IMR-90 (cell line): ENCODE measurements around the gene SMOC1. TPM values are rescaled to one million over a fixed set of nuclear protein-coding genes. Genes with fewer than 3 reads are reported as not detected.

ENCODE experiments used
- ATAC-seq: fragments of 200-7000 bp; cut with Tn5 transposase; 2 replicates; pipeline ENCODE4 v1.9.1; 2020; ENCODE audit warnings: low read depth, mild to moderate bottlenecking, moderate library complexity
- BruUV-seq: library from RNA; stranded (reverse); fragments of 400-500 nt; replicated peaks from 2 replicates; lab custom pipeline; 2021; lab: Mats Ljungman, UMichigan
- CTCF ChIA-PET: fragments of 300-600 bp; formaldehyde crosslinking; extraction: SDS; loops from one replicate; lab custom pipeline; 2021; ENCODE audit warnings: antibody characterized with exemption; lab: Yijun Ruan, JAX
- POLR2A ChIA-PET: fragments of 300-600 bp; sonication (Branson Sonifier 250); formaldehyde crosslinking; loops from one replicate; lab custom pipeline; 2022; ENCODE audit warnings: antibody characterized with exemption; ENCODE audit not compliant: unreplicated experiment; lab: Charles Lee
- DNase-seq: peaks from one replicate; pipeline ENCODE4 v3.0.0; 2013
- H2AFZ ChIP-seq: replicated peaks from 2 replicates; pipeline ENCODE3; 2013; ENCODE audit warnings: low read length, mild to moderate bottlenecking; ENCODE audit not compliant: poor library complexity
- H2AK5ac ChIP-seq: 2 replicates; pipeline ENCODE4 v1.6.1; 2013; ENCODE audit warnings: low read depth, low read length, inconsistent platforms
- H2AK9ac ChIP-seq: replicated peaks from 2 replicates; pipeline ENCODE3; 2013; ENCODE audit warnings: mild to moderate bottlenecking, low read depth, low read length, moderate library complexity; ENCODE audit not compliant: poor library complexity
- H2BK120ac ChIP-seq: 2 replicates; pipeline ENCODE4 v1.6.1; 2013; ENCODE audit warnings: low read depth, low read length, inconsistent platforms
- H2BK15ac ChIP-seq: 3 replicates; pipeline ENCODE4 v1.6.1; 2013; ENCODE audit warnings: low read depth, low read length, inconsistent platforms
- H2BK20ac ChIP-seq: 2 replicates; pipeline ENCODE4 v1.6.1; 2013; ENCODE audit warnings: low read depth, mild to moderate bottlenecking, inconsistent platforms, low read length, moderate library complexity
- H2BK5ac ChIP-seq: 2 replicates; pipeline ENCODE4 v1.6.1; 2013; ENCODE audit warnings: mild to moderate bottlenecking, low read depth, low read length, inconsistent platforms; ENCODE audit not compliant: poor library complexity, severe bottlenecking
- H3K14ac ChIP-seq: replicated peaks from 2 replicates; pipeline ENCODE4 v1.6.1; 2013; ENCODE audit warnings: low read depth, low read length, inconsistent platforms
- H3K18ac ChIP-seq: 2 replicates; pipeline ENCODE4 v1.6.1; 2013; ENCODE audit warnings: low read depth, low read length, control low read depth
- H3K23ac ChIP-seq: 2 replicates; pipeline ENCODE4 v1.6.1; 2013; ENCODE audit warnings: low read depth, low read length, inconsistent platforms
- H3K27ac ChIP-seq: 2 replicates; pipeline ENCODE4 v1.5.1; 2013; ENCODE audit warnings: mild to moderate bottlenecking, control low read depth, low read length; ENCODE audit not compliant: insufficient read depth
- H3K27me3 ChIP-seq: 2 replicates; pipeline ENCODE4 v1.6.1; 2013; ENCODE audit warnings: low read length; ENCODE audit not compliant: control insufficient read depth, insufficient read depth
- H3K36me3 ChIP-seq: 2 replicates; pipeline ENCODE4 v1.6.1; 2013; ENCODE audit warnings: low read length, mixed read lengths; ENCODE audit not compliant: control insufficient read depth, insufficient read depth
- H3K4ac ChIP-seq: 2 replicates; pipeline ENCODE4 v1.6.1; 2013; ENCODE audit warnings: low read depth, low read length, inconsistent platforms
- H3K4me1 ChIP-seq: 2 replicates; pipeline ENCODE4 v1.6.1; 2013; ENCODE audit warnings: low read length, mixed read lengths; ENCODE audit not compliant: control insufficient read depth, insufficient read depth
- H3K4me2 ChIP-seq: 2 replicates; pipeline ENCODE4 v1.6.1; 2013; ENCODE audit warnings: low read depth, mild to moderate bottlenecking, control low read depth, low read length, moderate library complexity
- H3K4me3 ChIP-seq: 2 replicates; pipeline ENCODE4 v1.5.1; 2013; ENCODE audit warnings: low read depth, mild to moderate bottlenecking, control low read depth, low read length, moderate library complexity; ENCODE audit not compliant: insufficient read depth
- H3K56ac ChIP-seq: 2 replicates; pipeline ENCODE4 v1.6.1; 2013; ENCODE audit warnings: low read length, inconsistent platforms; ENCODE audit not compliant: insufficient read depth; ENCODE audit errors: extremely low read depth
- H3K79me1 ChIP-seq, 2 experiments: 2 replicates each; pipeline ENCODE4 v1.6.1; 2013; ENCODE audit warnings: low read length in 2 of 2, inconsistent platforms in 1 of 2, low read depth in 1 of 2
- H3K9ac ChIP-seq: 2 replicates; pipeline ENCODE4 v1.6.1; 2013; ENCODE audit warnings: low read depth, low read length, control low read depth
- H3K9me1 ChIP-seq: 2 replicates; pipeline ENCODE4 v1.6.1; 2013; ENCODE audit warnings: low read length, inconsistent platforms; ENCODE audit not compliant: insufficient read depth
- H3K9me3 ChIP-seq: 2 replicates; pipeline ENCODE4 v1.6.1; 2013; ENCODE audit warnings: low read length; ENCODE audit not compliant: control insufficient read depth, insufficient read depth
- H4K20me1 ChIP-seq: 2 replicates; pipeline ENCODE4 v1.6.1; 2013; ENCODE audit warnings: low read length, inconsistent platforms; ENCODE audit not compliant: insufficient read depth
- H4K5ac ChIP-seq: 2 replicates; pipeline ENCODE4 v1.6.1; 2013; ENCODE audit warnings: mild to moderate bottlenecking, low read depth, low read length, control low read depth
- H4K8ac ChIP-seq, 2 experiments: 2 replicates each; pipeline ENCODE4 v1.6.1; 2013; ENCODE audit warnings: low read depth in 2 of 2, low read length in 2 of 2, control low read depth in 1 of 2, inconsistent platforms in 1 of 2
- H4K91ac ChIP-seq: 2 replicates; pipeline ENCODE4 v1.6.1; 2013; ENCODE audit warnings: low read depth, low read length, inconsistent platforms; ENCODE audit not compliant: insufficient read depth
- BHLHE40 ChIP-seq: fragments of 150-350 bp; IDR thresholded peaks from 2 replicates; pipeline ENCODE4 v1.6.1; 2016; ENCODE audit warnings: mild to moderate bottlenecking, low read depth, low read length
- CEBPB ChIP-seq: IDR thresholded peaks from 2 replicates; pipeline ENCODE4 v1.6.1; 2012; ENCODE audit warnings: low read depth, low read length, improper control_type of control experiment
- CHD1 ChIP-seq: IDR thresholded peaks from 2 replicates; pipeline ENCODE4 v1.6.1; 2012; ENCODE audit warnings: low read depth, low read length, improper control_type of control experiment
- CTCF ChIP-seq: conservative IDR thresholded peaks from 2 replicates; pipeline ENCODE4 v1.5.1; 2012; ENCODE audit warnings: mild to moderate bottlenecking, low read depth, low read length, improper control_type of control experiment
- ELK1 ChIP-seq: fragments of 150-350 bp; IDR thresholded peaks from 2 replicates; pipeline ENCODE4 v1.6.1; 2016; ENCODE audit warnings: low read depth, mild to moderate bottlenecking, low read length, moderate library complexity, borderline replicate concordance
- FOS ChIP-seq: fragments of 150-350 bp; IDR thresholded peaks from 2 replicates; pipeline ENCODE4 v1.6.1; 2016; ENCODE audit warnings: low read depth, low read length
- MAFK ChIP-seq: IDR thresholded peaks from 2 replicates; pipeline ENCODE4 v1.6.1; 2012; ENCODE audit warnings: low read depth, low read length, improper control_type of control experiment
- MAZ ChIP-seq: IDR thresholded peaks from 2 replicates; pipeline ENCODE4 v1.6.1; 2012; ENCODE audit warnings: low read depth, mild to moderate bottlenecking, low read length, improper control_type of control experiment, moderate library complexity, borderline replicate concordance
- MXI1 ChIP-seq: IDR thresholded peaks from 2 replicates; pipeline ENCODE4 v1.6.1; 2012; ENCODE audit warnings: low read depth, mild to moderate bottlenecking, low read length, moderate library complexity, borderline replicate concordance
- NFE2L2 ChIP-seq: fragments of 150-350 bp; IDR thresholded peaks from 2 replicates; pipeline ENCODE4 v1.6.1; 2016; ENCODE audit warnings: low read depth, mild to moderate bottlenecking, low read length
- POLR2A ChIP-seq: IDR thresholded peaks from 2 replicates; pipeline ENCODE4 v1.6.1; 2012; ENCODE audit warnings: mild to moderate bottlenecking, low read depth, low read length
- RAD21 ChIP-seq: IDR thresholded peaks from 2 replicates; pipeline ENCODE4 v1.6.1; 2012; ENCODE audit warnings: low read length, improper control_type of control experiment
- RCOR1 ChIP-seq: IDR thresholded peaks from 2 replicates; pipeline ENCODE4 v1.6.1; 2012; ENCODE audit warnings: mild to moderate bottlenecking, low read length, improper control_type of control experiment; ENCODE audit not compliant: insufficient replicate concordance
- RFX5 ChIP-seq: IDR thresholded peaks from 2 replicates; pipeline ENCODE4 v1.8.0; 2012; ENCODE audit warnings: low read depth, mild to moderate bottlenecking, low read length, moderate library complexity
- SMC3 ChIP-seq: fragments of 150-350 bp; IDR thresholded peaks from 2 replicates; pipeline ENCODE4 v1.6.1; 2016; ENCODE audit warnings: low read depth, mild to moderate bottlenecking, antibody characterized with exemption, low read length, moderate library complexity
- USF2 ChIP-seq: fragments of 150-350 bp; IDR thresholded peaks from 2 replicates; pipeline ENCODE4 v1.6.1; 2017; ENCODE audit warnings: mild to moderate bottlenecking, antibody characterized with exemption, low read length, low read depth
- WGBS, 2 experiments: methylation state at CpG; one replicate each; pipeline versions ENCODE4 v1.1.5 to v1.1.7; 2013; ENCODE audit warnings: missing lambda C conversion rate in 2 of 2; ENCODE audit not compliant: insufficient read length in 1 of 2; ENCODE audit errors: extremely low coverage in 2 of 2; 5-methylcytosine and 5-hydroxymethylcytosine counted together
- dilution Hi-C: fragments of 300-500 bp; cut with HindIII; formaldehyde crosslinking; loops from one replicate; pipeline ENCODE4 v1.14.3; 2018; ENCODE audit warnings: low sequenced_read_pairs; ENCODE audit not compliant: unreplicated experiment
- in situ Hi-C: fragments of 300-500 bp; cut with MboI; formaldehyde crosslinking; loops from 3 replicates; pipeline ENCODE4 v1.14.3; 2019; ENCODE audit warnings: low sequenced_read_pairs, inconsistent platforms, mixed read lengths
- intact Hi-C: fragments of 100-400 bp; cut with micrococcal nuclease; formaldehyde crosslinking; loops from 2 replicates; pipeline ENCODE4 v1.10.0; 2022
- polyA plus RNA-seq, 3 experiments: library from polyadenylated mRNA; depleted of rRNA; stranded (reverse); fragments of >200 nt; gene quantifications; 2 replicates each; pipeline ENCODE4 v1.2.3, GENCODE V29; 2012; ENCODE audit warnings: low replicate concordance in 1 of 3
- total RNA-seq: library from RNA; depleted of rRNA; stranded (reverse); fragments of >200 nt; gene quantifications from 2 replicates; pipeline ENCODE4 v1.2.3, GENCODE V29; 2012

The SMOC1 gene
- total and polyA plus RNA-seq, 2 of the 4 experiments (the other 2 are of a cell fraction) = 0.90 to 4.1 TPM

GRCh38 chr14:70033561-70033960 is 154.3 kb downstream of the SMOC1 start:
- H3K4ac ChIP-seq = no peak overlapping the region
- H3K27me3 ChIP-seq = no peaks in the 10 kb centered on the region
- H3K36me3 ChIP-seq = peaks cover 3% of the 10 kb centered on the region; the same call in 1 of the 2 replicates
- no peaks in the 10 kb centered on the region for H3K79me1 ChIP-seq
- H2BK15ac ChIP-seq = no peak overlapping the region
- H3K4me1 ChIP-seq = 0 out of 2 replicates have a peak, but pooled peaks cover 2% of the 10 kb centered on the region
- H3K4me3 ChIP-seq = no peak overlapping the region
- no peak overlapping the region for H3K4me2 ChIP-seq
- H2BK20ac ChIP-seq = no peak overlapping the region
- H2AK5ac ChIP-seq = no peak overlapping the region
- no peaks in the 10 kb centered on the region for H3K9me1 ChIP-seq
- no peak overlapping the region for H2AFZ ChIP-seq
- no peak for ATAC-seq
- intact Hi-C loops = no loop called here
- H2BK120ac ChIP-seq = no peak overlapping the region
- H3K18ac ChIP-seq = no peak overlapping the region
- CTCF ChIA-PET = no interaction called here
- POLR2A ChIA-PET = no interaction called here
- no peak for TF ChIP-seq SMC3
- no peak for TF ChIP-seq ELK1
- no peak for TF ChIP-seq RAD21
- no peak for TF ChIP-seq CTCF
- TF ChIP-seq RCOR1 = no peak
- no peak for TF ChIP-seq CEBPB
- no peak for TF ChIP-seq CHD1
- TF ChIP-seq MAZ = no peak
- no peak for TF ChIP-seq BHLHE40
- no peak for TF ChIP-seq NFE2L2
- TF ChIP-seq MAFK = no peak
- no peak for TF ChIP-seq FOS
- no peak for TF ChIP-seq MXI1
- no peak for TF ChIP-seq POLR2A
- no peak for TF ChIP-seq USF2
- no peak for TF ChIP-seq RFX5
- H4K8ac ChIP-seq = no peak overlapping the region
- no peak overlapping the region for H4K91ac ChIP-seq
- no peak overlapping the region for H2BK5ac ChIP-seq
- H3K27ac ChIP-seq = no peak overlapping the region
- no peak overlapping the region for H2AK9ac ChIP-seq
- H3K14ac ChIP-seq = no peak overlapping the region
- dilution Hi-C loops = no loop called here
- no peaks in the 10 kb centered on the region for H3K9me3 ChIP-seq
- H3K56ac ChIP-seq = no peak overlapping the region
- in situ Hi-C loops = no loop called here
- H4K5ac ChIP-seq = no peak overlapping the region
- no peaks in the 10 kb centered on the region for H4K20me1 ChIP-seq
- no peak overlapping the region for H3K23ac ChIP-seq
- no CpG with 5 or more reads among the region's 2 CpGs for WGBS, 2 experiments
- H3K9ac ChIP-seq = no peak overlapping the region
- DNase-seq = no peak
- BruUV-seq = no TSS peak
